Fibroblast of skin of left quadriceps (primary cell): ENCODE results near the gene KCNQ1OT1.

Experiments
- DNase-seq, 2 experiments: peaks; one replicate each; pipeline ENCODE4 v3.0.0-alpha.2; 2013; ENCODE audit warnings: low read depth in 2 of 2

Gene KCNQ1OT1

DNA sequence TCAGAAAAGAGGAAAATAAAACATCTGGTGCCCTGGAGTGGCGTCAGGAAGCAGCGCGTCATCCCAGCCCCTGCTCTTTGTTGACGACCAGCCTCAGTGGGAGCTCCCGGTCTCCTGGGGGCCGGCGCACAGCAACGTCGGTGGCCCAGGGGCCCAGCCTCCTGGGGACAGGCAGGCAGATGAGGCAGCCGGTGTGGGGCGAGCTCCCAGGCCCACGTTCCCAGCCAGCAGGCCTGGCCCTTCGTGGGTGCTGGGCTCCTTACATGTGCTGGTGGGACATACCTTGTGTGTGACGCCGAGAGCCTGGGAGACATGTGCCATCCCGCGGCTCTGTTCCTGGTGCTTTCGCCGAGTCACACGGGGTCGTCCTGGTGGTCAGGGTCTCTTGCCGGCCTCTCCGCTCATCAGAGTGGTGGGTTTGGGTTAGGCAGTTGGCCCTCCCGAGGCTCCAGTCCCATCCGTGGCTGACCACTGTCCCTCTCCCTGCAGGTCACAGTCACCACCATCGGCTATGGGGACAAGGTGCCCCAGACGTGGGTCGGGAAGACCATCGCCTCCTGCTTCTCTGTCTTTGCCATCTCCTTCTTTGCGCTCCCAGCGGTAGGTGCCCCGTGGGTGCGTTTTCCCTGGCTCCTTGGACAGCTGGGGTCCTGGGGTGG is 116.7 kb downstream of the KCNQ1OT1 start:
- DNase-seq = no peak

GRCh38 chr11:2582351-2582945 is 117.3 kb downstream of the KCNQ1OT1 start:
- DNase-seq = no peak

DNA sequence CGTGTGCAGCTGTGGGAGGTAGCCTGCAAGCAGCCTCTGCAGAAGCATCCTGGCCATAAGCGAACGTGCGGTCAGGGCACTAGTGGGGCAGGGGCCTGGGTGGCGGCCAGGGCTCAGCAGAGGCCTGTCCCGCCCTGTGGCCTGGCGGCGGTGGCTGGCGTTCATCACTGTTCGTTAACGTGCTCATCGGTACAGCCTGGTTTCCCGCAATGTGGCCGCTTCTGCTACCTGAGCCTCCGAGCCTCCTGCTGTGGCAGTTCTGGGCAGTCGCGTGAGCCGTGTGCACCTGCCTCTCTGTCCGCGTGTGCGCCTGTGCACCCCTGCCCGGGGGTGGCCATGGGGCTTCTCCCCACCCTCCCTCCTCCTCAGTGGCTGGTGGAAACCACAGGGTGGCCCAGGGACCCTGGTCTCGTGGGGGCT is 117.9 kb downstream of the KCNQ1OT1 start:
- no peak for DNase-seq

DNA sequence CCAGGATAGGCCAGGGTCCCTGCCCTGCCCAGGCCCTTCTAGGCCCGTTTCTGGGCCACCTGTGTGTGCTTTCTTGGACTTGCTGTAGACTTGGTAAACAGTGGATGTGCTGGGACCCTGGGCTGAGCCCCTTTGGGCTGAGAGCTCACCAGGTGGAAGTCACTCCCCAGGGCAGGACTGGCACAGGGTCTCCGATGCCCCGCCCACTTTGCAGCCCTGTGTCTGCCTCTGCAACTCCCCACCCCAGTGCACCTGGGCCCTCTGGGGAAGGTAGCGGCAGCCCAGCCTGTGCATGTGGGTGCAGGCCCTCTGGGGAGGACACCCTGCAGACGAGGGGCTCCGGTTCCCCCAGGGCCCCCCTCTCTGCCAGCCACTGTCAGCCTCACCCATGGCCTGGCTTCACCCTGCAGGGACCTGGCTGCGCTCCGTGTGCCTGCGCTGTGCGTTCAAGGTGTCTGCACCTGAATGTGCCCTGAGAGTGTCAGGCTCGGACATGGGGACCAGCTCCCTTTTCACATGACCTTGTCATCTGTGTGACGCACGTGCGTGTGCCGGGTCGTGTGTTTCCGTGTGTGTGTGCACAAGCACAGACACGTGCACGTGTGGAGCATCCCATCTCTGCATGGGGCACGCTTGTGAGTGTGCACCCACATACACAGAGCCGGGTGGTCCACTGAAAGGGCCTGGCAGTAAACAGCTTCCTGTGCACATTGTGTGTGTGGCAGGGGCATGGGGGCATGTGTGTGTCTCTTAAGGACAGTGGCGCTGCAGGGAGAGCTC is 118.5 kb downstream of the KCNQ1OT1 start:
- DNase-seq = no peak

DNA sequence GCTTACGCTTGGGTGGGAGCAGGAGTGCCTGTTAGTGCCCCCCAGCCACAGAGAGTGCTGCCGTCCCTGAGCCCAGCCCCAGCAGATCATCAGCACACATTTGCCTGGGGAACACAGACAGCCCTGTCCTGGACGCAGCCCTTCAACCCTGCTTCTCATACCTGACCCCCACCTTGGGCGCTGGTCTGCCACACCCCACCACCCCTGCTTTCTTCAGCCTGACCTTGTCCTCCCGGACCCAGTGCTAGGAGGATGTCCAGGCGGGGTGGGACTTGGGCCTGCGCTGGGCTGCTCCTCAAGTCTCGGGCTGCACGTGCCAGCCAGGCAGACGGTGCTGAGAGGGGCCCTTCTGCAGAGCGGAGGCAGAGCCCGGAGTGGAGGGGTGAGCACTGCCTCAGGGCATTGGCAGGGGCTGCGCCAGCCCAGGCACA is 119.2 kb downstream of the KCNQ1OT1 start:
- no peak for DNase-seq

DNA sequence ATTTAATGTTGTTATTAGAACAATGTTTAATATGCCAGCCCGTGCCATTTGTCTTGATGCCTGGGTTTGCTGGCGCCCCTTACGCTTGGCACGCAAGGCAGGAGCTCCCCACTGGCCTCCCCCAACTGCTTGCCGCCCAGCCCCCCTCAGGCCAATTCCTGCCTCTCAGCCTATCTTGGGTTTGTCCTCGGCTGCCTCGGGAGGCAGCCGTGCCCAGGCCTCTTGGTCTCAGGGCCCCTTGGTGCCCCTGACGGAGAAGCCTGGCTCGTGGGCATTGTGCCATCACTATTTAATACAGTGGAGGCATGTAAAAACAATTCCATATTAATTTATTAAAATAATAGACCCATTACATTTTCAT is 119.8 kb downstream of the KCNQ1OT1 start:
- DNase-seq = no peak

DNA sequence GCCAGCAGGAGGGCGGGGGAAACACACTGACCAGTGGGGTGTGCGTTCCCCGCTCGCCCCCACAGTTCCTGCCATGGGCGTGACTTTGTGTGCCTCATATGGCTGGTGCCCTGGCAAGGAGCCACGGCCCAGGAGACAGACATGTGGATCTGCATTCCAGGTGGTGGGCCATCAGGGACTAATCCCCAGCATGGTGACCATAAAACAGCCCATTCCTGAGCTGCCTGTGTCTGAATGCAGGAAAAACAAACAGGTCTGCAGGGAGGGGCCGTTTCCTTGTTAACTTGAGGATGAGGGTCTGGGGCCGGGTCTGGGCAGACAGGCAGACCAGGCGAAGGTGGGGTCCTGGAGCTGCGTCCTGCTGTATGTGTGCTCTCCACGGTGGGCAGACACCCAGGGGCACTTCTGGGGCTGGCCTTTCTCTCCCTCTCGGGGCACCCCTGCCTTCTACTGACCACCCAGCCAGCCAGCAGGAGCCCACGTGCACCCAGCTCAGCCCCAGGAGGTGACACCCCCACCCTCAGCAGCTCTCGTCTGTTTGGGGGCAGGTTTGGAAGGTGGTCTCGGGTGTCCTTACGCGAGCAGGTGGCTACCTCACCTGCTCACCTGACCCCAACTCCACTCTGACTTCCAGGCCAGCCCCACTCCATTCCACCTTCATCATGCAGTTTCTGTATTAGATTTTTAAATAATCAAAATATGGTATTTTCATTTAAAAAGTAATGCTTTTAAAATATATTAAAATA is 120.3 kb downstream of the KCNQ1OT1 start:
- no peak for DNase-seq

GRCh38 chr11:2578929-2579270 is 120.9 kb downstream of the KCNQ1OT1 start:
- DNase-seq = no peak

DNA sequence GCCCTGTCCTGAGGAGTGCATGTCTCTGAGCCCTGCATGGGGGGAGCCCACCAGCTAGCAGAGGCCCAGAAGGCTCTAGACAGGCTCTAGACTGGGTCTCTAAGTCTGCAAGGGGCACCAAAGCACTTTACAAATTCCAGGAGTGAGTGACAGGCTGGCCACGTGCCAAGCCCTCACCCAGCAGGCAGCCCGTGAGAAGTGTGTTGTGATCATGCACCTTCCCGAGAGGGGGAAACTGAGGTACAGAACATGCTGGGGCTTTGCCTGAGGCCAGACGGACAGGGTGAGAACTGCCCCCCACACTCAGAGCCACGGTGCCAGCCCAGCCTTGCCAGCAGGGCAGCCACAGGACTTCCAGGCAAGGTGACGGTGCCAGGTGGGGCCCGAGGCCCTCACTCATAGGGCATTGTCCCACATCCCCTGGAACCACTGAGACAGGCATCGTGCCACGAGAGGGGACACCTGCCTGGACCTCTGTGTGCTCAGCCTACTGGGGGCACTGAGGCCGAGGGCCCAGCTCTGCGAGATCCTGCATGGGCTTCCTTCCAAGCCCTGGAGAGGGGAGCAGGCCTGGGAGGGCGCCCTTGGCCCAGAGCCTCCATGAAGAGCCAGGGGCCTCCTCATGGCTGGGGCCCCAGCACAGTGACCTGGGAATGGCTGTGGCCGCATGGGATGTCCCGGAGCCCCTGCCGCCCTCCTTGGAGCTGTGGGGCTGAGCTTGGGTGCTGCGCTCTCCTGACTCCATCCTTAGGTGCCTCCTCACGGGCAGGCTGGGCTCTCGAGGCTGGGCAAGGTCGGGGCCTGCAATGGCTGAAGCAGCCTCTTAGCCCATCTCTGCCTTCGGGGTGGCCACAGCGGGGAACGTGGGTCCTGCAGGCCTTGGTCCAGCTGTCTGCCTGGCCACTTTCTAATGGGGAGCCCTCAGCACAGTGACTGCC is 121.5 kb downstream of the KCNQ1OT1 start:
- no peak for DNase-seq

GRCh38 chr11:2577031-2577990 is 122.5 kb downstream of the KCNQ1OT1 start:
- DNase-seq = no peak

DNA sequence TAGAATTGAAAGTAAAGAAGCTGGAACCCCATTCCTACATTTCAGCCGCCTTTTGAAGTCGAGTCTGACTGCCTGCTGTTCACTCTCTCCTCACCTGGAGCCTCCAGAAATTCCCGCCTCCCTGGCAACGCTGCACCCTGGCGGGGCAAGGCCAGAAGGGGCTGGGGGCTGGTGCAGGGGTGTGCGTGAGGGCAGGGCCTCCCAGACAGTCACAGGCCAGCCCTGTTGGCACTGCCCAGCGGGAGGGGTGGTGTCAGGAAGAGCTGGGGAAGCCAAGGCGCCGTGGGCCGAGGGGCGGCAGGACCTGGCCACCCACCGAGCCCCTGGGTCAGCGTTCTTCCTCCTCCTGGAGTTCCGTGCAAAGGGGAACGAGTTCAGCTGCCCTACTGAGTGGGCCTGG is 123.2 kb downstream of the KCNQ1OT1 start:
- DNase-seq = no peak

DNA sequence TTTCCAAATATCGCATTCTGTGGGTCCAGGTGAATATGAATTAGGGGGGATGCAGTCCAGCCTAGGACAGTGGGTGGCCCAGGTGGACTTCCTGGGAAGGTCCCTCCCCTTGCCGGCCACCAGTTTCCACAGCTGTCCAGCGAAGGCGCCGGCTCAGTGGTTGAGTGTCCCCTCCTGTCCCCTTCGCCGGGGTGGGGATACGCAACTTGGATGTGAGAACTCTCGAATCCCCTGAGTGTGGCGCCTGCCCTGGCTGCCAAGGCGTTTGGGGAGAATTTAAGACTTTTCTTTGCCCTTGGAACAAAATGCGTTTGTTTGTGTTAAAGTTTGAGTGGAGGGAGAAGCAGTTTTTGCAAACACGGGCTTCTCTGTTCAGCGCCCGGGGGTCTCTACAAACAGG is 123.7 kb downstream of the KCNQ1OT1 start:
- DNase-seq = no peak

GRCh38 chr11:2575591-2576051 is 124.2 kb downstream of the KCNQ1OT1 start:
- no peak for DNase-seq

GRCh38 chr11:2574553-2575535 is 125.0 kb downstream of the KCNQ1OT1 start:
- no peak for DNase-seq

GRCh38 chr11:2574043-2574552 is 125.7 kb downstream of the KCNQ1OT1 start:
- DNase-seq = no peak

DNA sequence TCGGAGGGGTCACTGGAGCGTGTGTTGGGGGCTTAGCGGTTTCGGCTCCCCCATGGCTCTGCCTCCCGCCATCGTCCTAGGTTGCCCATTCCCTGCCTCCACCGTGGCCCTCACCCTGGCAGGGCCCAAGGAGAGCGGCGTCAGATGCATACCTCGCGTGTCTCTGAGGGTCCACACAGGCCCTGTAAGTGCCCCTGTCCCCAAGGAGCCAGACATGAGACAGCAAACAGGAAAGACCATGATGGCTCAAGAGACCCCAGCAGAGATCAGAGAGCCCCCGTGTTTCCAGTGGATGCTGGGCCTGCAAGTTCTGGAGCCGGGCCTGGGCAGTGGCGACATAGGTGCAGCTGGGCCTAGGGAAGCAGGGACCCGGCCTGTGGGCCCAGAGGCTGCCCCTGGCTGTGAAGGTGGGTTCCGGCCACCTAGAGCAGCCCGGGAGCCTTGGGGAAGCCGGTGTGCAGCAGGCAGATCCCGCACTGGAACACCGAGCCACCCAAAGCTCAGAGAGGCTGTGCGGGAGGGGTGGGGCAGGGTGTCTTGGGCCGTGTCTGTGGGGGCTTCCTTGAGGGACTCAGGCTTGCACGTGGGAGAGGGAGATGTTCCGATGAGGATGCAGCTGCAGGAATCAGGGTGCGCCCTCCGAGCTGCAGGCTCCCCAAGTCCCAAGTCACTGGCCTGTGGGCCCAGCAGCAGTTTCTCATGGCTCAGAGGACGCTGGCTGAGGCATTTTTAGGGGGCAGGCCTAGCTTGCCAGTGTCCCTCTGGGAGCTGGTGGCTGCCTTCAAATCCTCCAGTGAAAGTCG is 126.4 kb downstream of the KCNQ1OT1 start:
- no peak for DNase-seq

DNA sequence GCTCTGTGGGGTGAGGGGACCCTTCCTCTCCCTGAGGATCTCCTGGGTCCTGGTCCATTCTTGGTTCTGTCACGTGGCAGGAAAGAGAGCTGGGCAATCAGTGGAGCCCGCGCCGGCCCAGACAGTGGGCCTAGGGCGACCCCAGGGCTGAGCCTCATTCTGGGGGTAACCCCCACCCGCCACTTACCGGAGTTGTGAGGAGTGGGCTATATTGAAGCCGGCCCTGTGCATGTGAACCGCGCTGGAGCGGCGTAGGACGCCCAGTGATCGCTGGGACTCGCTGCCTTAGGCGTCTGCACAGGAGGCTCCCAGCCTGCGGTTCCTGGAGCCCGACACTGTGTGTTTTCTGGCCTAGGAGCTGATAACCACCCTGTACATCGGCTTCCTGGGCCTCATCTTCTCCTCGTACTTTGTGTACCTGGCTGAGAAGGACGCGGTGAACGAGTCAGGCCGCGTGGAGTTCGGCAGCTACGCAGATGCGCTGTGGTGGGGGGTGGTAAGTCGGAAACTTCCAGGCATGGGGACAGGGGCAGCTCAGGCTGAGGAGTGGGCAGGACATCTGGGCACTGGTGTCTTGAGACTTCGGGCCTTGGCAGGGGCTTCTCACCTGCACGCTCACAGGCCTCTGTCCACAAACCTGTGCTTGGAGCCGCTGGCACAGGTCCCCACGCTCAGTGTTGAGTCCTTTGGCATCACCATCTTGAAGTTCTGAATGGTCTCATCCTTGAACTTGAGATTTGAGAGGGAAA is 127.1 kb downstream of the KCNQ1OT1 start:
- no peak for DNase-seq
